Epidermal melanocyte (primary cell): Measurements from ENCODE around the gene SWAP70.
"Not testable (repeated sequence)": the region's sequence is repeated elsewhere in the genome, so short reads cannot be mapped to it uniquely, and the experiment has no call there.

Source experiments
- DNase-seq: peaks from one replicate; pipeline ENCODE4 v3.0.0; 2011; ENCODE audit warnings: low spot score; ENCODE audit not compliant: insufficient read length

Gene SWAP70

DNA sequence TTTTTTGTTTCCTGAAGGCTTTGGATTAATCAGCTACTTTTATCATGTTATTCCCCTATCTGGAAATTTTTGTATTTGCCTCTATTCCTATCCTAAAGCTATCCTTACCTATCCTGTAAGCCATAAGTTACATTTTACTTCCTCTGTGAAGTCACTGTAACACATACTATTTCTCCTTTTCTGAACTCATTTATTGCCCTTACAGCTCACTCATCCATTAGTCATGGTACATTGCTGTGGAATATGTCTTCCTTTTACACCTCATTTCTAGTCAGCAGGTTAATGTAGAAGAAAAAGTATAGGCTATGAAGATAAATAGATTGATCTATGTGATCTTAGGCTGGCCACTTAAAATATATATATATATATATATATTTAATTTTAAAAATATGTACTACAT lies 28.0 kb downstream of the SWAP70 start:
- no peak for DNase-seq

- DNase-seq: no peak
These were observed 28.8 kb downstream of the SWAP70 start for GRCh38 chr11:9692691-9693090.

DNA sequence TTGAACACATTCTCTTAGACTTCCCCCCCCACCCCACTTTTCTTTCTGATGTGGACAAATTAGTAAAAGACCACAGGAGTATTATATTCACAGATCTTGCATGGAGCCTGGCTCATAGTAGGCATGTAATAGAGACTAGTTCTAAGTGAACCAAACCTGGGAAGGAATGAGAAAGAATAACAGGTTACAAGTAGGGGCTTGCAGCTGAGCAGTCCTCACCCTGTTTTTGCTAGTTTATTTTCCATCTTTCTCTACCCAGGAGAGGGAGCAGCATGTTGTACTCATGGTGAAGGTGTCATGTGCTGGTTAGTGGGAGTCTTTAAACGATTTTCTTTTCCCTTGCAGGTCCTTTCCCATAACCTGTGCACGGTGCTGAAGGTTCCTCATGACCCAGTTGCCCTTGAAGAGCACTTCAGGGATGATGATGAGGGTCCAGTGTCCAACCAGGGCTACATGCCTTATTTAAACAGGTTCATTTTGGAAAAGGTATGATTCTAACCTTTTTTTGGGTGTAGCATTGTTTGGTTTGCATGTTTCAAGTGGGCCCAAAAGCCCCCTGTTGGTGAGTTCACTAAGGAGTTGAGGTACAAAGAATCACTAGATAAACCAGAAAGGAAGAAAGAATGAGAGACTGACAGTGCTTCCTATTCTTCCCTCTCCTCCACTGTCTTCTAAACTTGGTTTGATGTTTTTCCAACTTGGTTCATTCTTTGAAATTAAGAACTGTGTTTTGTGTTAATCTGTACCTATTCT lies 30.1 kb downstream of the SWAP70 start:
- DNase-seq: no peak

GRCh38 chr11:9695228-9695627 lies 31.4 kb downstream of the SWAP70 start:
- not testable (repeated sequence) for DNase-seq

DNA sequence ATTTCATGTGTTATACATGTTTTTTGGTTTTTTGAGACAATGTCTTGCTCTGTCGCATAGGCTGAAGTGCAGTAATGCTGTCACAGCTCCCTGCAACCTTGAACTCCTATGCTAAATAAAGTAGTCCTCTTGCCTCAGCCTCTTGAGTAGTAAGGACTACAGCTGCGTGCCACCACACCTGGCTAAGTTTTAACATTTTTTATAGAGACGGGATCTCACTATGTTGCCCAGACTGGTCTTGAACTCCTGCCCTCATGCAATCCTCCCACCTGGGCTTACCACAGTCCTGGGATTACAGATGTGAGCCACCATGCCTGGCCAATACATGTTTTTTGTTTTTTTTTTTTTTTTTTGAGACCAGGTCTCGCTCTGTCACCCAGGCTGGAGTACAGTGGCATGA lies 33.9 kb downstream of the SWAP70 start:
- DNase-seq: no peak

GRCh38 chr11:9700105-9700801 lies 36.4 kb downstream of the SWAP70 start:
- DNase-seq: no peak

DNA sequence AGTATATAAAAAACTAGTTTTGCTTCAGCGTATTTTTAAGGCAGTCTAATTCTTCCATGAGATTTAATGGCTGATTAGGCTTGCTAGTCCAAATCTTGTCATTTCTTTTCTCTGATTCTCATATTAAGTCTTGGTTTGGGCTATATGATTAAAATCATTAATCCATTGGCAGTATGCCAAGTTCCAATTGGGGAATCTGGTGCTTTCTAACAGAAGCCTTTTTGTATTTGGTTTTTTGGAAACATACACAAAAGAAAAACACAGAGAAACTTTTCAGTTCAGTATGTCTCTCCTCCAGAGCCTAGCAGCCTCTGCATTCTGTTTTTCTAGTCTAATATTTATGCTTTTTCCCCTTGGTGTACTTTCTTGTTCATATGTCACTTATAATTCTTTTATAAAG lies 37.9 kb downstream of the SWAP70 start:
- no peak for DNase-seq

- no peak for DNase-seq
These were observed 39.4 kb downstream of the SWAP70 start for GRCh38 chr11:9703280-9703679.

- DNase-seq: no peak
These were observed 40.2 kb downstream of the SWAP70 start for GRCh38 chr11:9704037-9704436.

DNA sequence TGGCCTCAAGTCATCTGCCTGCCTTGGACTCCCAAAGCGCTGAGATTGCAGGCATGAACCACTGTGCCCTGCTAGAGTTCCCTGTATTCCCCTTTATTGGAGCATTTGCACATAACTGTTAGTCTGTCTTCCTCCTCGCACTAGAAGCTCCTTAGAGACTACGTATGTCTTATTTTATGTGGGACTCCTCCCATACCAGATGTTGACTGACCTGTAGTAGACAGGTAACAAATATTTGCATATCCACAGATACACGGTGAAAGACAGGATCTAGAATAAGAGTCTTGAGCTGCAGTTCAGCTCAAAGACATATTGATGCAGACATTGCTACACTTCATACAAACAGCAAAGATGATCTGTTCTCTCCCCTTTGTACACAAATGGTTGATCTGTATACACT lies 40.7 kb downstream of the SWAP70 start:
- DNase-seq: no peak

- not testable (repeated sequence) for DNase-seq
These were observed 41.5 kb downstream of the SWAP70 start for GRCh38 chr11:9705361-9705760.

DNA sequence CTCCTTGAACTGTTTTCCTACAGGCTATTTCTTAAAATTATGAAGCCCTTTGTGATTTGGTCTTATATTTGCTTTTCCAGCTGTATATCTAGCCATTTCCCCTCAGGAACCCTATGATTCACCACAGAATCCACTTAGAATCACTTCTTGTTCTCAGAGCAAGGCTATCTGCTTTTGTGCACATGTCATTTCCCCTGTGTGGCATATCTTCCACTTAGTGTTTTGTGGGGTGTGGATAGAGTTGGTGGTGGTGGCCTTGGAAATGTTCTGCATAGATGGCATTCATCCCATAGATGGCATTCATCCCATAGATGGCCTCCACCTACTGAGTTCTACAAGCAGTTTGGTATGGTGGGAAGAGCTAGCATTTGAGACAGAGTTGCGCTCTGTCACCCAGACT lies 44.7 kb downstream of the SWAP70 start:
- no peak for DNase-seq

- no peak for DNase-seq
These were observed 46.3 kb downstream of the SWAP70 start for GRCh38 chr11:9710223-9710622.

DNA sequence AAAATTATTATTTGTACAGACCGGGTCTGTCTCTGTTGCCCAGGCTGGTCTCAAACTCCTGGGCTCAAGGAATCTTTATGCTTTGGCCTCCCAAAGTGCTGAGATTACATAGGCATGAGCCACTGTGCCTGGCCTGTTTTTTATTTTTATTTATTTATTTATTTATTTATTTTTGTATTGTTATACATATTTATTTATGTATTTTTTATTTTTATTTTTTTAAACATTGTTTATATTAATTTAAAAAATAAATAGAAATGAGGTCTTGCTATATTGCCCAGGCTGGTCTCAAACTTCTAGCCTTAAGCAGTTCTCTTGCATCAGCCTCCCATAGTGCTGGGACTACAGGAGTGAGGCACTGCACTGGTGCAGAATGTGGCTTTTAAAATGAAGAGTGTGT lies 47.0 kb downstream of the SWAP70 start:
- DNase-seq: no peak

GRCh38 chr11:9711454-9712307 lies 47.8 kb downstream of the SWAP70 start:
- no peak for DNase-seq

DNA sequence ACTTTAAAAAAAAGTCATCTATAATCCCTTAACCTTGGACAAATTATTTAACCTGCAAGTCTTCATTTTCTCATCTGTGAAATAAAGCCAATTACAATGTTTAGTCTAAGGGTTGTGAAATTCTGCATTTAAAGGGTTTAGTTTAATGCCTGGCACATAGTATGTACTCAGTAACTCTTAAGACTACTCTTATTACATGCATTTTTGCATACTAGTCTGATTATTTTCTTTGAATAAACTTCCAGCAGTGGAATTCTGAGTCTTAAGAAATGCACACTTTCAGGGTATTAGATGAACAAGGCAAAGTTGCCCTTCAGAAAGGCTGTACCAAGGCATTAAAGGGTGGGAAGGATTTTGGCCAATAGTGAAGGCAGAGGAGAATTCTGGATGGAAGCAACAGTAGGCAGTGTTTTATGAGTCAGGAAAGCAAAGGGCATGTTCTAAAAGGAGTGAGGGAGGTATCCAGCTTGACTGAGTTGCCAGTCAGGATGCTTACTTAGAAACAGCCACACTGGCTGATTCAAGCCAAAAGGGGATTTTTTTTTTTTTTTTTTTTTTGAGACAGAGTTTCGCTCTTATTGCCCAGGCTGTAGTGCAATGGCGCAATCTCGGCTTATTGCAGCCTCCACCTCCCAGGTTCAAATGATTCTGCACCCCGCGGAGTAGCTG lies 50.5 kb downstream of the SWAP70 start:
- no peak for DNase-seq

GRCh38 chr11:9716275-9717039 lies 52.6 kb downstream of the SWAP70 start:
- DNase-seq: no peak

DNA sequence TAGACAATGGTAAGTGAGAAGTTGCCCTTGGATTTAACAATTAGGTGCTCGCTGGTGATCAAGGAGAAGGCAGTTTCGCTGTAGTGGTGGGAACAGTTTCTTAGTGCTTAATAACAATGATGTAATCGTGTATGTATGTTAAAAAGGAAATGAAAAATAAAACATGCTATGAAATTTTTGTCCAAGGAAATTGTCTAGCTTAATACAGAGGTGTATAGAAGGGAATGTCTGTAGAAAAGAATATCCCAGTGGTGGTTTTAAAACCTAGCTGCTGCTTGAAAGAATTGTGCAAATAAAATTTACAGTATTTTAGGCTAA lies 53.1 kb downstream of the SWAP70 start:
- DNase-seq: no peak

- DNase-seq: no peak
These were observed 53.8 kb downstream of the SWAP70 start for GRCh38 chr11:9717719-9718118.

DNA sequence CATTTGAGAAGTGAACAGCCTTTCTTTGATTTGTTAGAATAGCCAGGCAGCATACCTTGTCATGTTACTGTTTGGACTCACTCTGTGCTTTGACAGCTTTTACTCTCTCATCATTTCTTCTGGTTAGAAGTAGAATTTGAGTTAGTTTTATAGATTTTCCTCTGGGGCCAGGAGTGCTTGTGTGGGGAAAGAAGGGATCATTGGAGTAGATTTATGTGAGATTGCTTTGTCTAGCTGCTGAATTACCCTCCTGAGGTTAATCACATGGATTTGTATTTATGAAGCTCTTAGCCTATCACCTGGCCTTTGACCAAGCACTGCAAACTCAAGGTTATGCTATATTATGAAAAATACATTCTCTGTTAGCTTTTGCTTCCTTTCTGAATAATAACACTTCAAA lies 54.3 kb downstream of the SWAP70 start:
- DNase-seq: no peak
